HG02973 (cell line): Measurements from ENCODE around the gene DVL2.

Source experiments
- ATAC-seq: cut with Tn5 transposase; IDR thresholded peaks from one replicate; pipeline ENCODE4 v1.9.1; 2021; ENCODE audit warnings: moderate library complexity; ENCODE audit not compliant: unreplicated experiment

DVL2 gene

GRCh38 chr17:7176107-7176840 is 58.0 kb downstream of the DVL2 start:
- ATAC-seq, result no peak
